HG02642 (cell line): ENCODE results near the gene CD33.
"Not testable (repeated sequence)": the region's sequence is repeated elsewhere in the genome, so short reads cannot be mapped to it uniquely, and the experiment has no call there.

Source experiments
- ATAC-seq: cut with Tn5 transposase; IDR thresholded peaks from one replicate; pipeline ENCODE4 v1.9.1; 2021; ENCODE audit warnings: mild to moderate bottlenecking; ENCODE audit not compliant: unreplicated experiment, poor library complexity

The CD33 gene

GRCh38 chr19:51207747-51208146 lies 17.1 kb upstream of the CD33 start:
- no peak for ATAC-seq

GRCh38 chr19:51210191-51210784 lies 14.6 kb upstream of the CD33 start:
- no peak for ATAC-seq

- not testable (repeated sequence) for ATAC-seq
Measured at GRCh38 chr19:51210874-51211361, 14.0 kb upstream of the CD33 start.

GRCh38 chr19:51211833-51212232 lies 13.0 kb upstream of the CD33 start:
- ATAC-seq, result no peak

- ATAC-seq, result no peak
Measured at GRCh38 chr19:51219307-51219706, 5.6 kb upstream of the CD33 start.

- no peak for ATAC-seq
Measured at GRCh38 chr19:51219971-51220370, 4.9 kb upstream of the CD33 start.

DNA sequence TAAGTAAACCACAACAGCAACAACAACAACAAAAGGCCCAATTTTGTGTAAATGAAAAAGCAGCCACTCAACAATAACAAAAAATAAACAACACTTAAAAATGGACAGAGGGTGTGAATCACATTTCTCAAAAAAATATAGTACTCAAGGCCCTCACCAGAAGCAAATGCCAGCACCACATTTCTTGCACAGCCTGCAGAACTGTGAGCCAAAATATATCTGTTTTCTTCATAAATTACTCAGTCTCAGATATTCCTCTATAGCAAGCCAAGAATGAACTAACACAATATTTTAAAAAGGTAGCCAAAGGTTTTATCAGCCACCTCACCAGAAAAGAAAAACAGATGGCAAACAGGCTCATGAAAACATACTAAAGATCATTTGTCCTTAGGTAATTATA lies 3.9 kb upstream of the CD33 start:
- no peak for ATAC-seq

DNA sequence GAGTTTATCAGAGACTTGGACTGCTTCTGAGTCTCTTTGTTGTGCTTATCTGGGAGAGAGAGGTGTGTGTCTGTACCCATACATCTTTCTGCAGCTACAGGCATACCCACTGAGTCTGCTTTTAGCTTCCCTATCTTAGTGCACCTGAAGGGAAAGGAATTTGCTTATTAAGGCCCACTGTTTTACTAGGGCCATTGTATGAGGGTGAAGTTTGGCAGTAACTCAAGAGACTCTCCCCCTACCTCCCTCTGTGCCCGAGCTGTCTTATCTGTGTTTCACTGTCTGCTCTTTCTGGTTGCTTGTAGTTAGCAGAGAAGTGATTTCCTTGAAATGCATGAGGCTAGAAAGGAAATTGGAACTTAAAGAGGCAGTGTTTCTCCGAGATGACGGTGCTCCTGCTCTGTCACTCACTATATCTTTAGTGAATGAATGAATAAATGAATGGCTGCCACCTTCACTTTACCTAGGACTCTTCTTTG lies 678 bp upstream of the CD33 start:
- ATAC-seq, result no peak

DNA sequence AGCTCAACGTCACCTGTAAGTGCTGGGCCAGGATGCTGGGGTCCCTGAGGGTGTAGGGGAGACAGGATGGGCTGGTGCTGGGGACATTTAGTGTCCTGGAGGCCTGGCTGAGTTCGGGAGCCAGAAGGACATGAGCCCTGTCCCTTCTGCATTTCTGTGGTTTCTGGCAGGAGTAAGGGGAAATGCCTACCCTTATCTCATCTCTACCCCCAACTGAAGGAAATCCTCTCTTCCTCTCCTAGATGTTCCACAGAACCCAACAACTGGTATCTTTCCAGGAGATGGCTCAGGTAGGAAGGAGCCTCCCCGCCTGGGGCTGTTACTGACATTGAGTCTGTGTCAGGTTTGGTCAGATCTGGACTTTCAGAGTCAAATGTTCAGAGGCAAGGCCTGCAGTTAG lies 1.2 kb downstream of the CD33 start:
- no peak for ATAC-seq

DNA sequence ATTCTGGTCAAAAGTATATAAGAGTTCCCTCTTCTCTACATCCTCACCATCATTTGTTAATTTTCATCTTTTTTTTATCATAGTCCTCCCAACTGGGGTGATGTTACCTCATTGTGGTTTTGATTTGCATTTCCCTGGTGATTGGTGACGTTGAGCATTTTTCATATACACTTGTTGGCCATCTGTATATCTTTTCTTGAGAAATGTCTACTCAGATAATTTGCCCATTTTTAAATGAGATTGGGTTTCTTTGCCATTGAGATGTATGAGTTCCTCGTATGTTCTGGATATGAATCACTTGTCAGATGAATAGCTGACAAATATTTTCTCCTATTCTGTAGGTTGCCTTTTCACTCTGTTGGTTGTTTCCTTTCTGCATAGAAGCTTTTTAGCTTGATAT lies 2.4 kb downstream of the CD33 start:
- ATAC-seq, result no peak

GRCh38 chr19:51227966-51228365 lies 3.1 kb downstream of the CD33 start:
- ATAC-seq, result no peak

GRCh38 chr19:51240866-51241265 lies 16.0 kb downstream of the CD33 start:
- ATAC-seq, result no peak

- no peak for ATAC-seq
Measured at GRCh38 chr19:51242881-51243630, 18.2 kb downstream of the CD33 start.

DNA sequence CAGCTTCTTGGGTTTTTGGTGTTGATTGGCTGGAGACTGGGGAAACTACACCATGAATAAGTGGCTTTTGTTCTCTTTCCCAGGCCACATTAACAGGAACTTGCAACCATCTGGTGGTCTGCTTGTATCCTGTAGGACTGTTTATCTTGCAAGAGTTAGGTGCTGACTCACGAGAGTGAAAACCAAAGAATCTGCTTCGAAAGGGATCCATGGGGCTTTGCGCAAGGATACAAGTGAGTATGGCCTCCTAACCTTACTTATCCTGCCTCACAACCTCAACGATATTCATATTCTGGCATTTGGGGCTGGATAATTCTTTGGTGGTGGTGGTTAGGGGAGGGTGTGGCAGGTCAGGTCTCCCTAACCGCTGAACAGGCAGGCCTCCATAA lies 21.3 kb downstream of the CD33 start:
- ATAC-seq, result no peak

- no peak for ATAC-seq
Measured at GRCh38 chr19:51247972-51248590, 23.2 kb downstream of the CD33 start.

- ATAC-seq, result no peak
Measured at GRCh38 chr19:51250786-51251467, 26.0 kb downstream of the CD33 start, which contains the start of gene SIGLECL1. Gene SIGLECL1, plus strand, starts transcription at chr19:51251080. Its CDS starts 12,993 bp downstream, at chr19:51264073.

DNA sequence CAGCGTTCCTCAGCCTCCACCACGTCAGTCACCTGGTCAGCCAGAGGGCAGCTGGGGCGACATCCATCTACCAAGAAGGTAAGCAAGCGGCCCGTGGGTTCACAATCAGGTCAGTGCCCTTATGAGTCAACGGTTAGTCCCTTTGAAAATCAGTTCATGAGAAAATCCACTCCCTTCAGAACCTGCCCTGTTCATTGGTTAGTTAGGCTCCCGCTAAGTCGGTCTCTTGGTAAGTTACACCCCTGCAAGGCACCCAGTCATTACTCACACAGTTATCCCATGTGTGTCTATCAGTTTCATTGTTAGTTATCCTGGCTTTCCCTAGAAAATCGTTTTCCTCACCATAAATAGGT lies 26.6 kb downstream of the CD33 start:
- no peak for ATAC-seq

- no peak for ATAC-seq
Measured at GRCh38 chr19:51252306-51253079, 27.6 kb downstream of the CD33 start.

DNA sequence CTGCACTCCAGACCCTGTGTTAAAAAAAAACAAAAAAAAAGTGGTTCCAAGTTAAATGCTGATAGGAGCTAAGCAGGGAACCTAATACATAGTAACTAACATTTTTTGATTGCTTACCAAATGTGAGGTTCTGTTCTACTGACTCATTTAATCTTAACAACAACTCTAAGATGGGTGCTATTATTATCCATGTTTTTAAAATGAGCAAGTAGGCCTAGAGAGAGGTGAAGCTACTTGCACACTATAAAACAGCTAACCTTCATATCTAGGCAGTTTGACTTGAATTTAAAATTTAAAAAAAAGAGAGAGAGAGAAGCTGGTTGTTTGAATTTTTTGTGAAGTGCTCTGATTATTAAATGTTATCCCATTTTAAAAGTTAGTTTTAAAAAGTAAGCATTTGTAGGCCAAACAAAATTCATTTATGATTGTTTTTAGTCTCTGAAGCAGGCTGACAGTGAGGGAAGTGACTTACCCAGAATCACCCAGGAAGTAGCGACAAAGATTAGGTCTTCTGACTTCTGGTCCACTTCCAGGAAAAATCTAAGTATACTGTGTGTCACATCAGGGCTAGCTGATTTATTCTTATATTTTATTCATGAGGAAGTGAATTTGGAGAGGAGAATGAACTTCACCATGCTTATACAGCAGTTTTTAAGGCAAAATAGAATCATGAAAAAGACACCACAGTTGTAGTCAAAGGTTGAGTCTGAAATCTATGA lies 28.4 kb downstream of the CD33 start:
- ATAC-seq, result no peak
